T-helper 1 cell treated with Interleukin-12 subunit alpha and Interleukin-12 subunit beta and Interleukin-4 antibody, amounts not matched to agents 30 ng/mL and 1 ng/mL, for 36 hours (primary cell): ENCODE data around the gene CD2BP2. TPM values are rescaled to one million over a fixed set of nuclear protein-coding genes. Genes with fewer than 3 reads are reported as not detected.

Source experiments
- intact Hi-C: fragments of 100-400 bp; cut with micrococcal nuclease; formaldehyde crosslinking; loops from one replicate; pipeline ENCODE4 v1.15.1; 2024
- total RNA-seq: library from RNA; stranded (reverse); gene quantifications from 2 replicates; pipeline ENCODE4 v1.2.3, GENCODE V29; 2022

Gene CD2BP2
- total RNA-seq, 1 donor from 2014 or later = 88.8 TPM

DNA sequence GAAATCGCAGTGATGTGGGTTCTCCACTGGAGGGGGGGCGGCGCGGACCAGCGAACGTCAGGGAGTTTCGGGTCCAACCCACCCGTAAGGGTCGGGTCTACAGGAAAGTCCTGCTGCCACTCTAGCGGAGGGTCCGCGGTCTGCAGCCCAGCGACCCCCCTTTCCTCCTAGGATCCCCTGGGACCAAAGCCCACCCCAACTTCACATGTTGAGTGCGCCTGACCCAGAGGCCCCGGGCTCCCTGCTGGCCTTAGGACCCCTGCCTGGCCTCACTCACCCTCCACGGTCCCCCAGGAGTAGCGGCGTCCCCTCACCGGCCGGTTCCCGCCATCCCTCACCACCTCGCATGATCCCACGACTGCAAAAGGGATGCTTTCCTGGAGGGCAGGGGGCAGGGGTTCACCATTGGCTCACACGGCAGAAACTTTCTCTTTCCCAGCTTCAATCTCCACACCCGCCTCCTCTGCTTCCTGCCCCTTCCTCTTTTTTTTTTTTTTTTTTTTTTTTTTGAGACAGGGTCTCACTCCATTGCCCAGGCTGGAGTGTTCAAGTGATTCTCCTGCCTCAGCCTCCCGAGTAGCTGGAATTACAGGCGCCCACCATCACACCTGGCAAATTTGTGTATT lies 24.2 kb upstream of the CD2BP2 start:
- intact Hi-C loops = loop anchor here (2.0 kb wide), 2 partner anchors 148 to 314 kb away; partner anchors contain the start of genes ALDOA and ZNF768

DNA sequence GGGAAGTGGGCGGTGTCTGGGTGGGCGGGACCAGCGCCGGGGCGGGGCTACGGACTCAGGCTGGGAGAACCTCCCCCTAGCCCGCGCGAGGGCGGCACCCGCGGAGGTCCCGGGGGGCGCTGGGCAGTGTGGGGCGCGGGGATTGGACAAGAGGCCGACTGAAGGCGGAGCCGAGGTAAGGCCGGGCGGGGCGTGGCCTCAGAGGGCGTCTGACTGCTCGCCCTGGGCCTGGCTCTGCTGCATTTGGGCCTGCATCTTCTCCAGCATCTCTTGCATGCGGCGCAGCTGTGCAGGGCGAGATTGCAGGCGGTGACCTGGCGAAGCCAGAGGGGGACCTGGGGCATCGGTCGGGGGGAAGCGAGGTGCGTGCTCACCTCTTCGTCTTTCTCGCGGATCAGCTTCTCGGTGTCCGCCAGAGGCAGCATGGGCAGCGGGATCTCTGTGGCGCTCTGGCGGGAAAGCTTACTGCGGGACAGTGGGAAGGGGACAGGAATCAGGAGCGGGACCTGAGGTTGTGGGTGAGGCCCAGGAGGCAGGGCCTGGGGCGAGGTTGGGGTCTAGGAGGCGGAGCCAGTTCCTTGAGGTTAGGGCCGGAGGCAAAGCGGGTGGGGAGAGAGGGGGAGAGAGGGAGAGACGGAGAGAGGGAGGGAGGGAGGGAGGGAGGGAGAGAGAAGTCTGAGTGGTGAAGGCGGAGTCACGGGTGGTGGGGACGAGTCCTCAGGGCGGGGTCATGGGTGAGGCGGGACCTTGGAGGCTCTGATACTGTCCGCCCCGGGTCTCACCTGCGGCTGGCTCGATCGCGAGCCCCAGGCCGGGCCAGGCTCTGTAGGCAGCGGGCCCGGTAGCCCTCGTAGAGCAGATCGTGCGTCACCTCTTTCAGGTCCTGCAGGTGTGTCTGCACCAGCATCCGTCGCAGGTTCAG lies 23.4 kb upstream of the CD2BP2 start:
- intact Hi-C loops = loop anchor here (1.0 to 2.0 kb wide), 7 partner anchors 8 to 314 kb away; partner anchors contain the start of genes ALDOA, CD2BP2, FBRS and TBC1D10B

DNA sequence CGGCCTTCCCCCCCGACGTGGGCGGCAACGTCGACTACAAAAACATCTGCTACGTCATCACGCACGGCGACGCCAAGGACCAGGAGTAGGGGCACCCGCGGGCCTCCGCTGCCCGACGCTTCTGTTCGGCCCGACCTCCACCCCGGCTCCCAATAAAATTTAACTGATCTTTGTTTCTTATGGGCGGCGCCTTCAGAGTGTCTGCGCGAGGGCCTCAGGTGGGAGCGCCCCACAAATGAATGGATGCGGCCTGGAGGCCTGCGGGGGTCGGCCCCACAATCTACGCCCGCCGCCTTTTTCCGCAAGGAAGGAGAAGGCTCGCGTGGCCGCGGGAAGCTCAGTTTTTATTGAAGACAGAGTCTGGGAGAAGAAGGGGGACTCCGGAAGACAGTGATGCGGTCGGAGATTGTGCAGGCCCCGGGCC lies 22.7 kb upstream of the CD2BP2 start:
- intact Hi-C loops = loop anchor here (1.0 to 2.0 kb wide), 7 partner anchors 8 to 313 kb away; partner anchors contain the start of genes ALDOA, CD2BP2, FBRS and TBC1D10B

DNA sequence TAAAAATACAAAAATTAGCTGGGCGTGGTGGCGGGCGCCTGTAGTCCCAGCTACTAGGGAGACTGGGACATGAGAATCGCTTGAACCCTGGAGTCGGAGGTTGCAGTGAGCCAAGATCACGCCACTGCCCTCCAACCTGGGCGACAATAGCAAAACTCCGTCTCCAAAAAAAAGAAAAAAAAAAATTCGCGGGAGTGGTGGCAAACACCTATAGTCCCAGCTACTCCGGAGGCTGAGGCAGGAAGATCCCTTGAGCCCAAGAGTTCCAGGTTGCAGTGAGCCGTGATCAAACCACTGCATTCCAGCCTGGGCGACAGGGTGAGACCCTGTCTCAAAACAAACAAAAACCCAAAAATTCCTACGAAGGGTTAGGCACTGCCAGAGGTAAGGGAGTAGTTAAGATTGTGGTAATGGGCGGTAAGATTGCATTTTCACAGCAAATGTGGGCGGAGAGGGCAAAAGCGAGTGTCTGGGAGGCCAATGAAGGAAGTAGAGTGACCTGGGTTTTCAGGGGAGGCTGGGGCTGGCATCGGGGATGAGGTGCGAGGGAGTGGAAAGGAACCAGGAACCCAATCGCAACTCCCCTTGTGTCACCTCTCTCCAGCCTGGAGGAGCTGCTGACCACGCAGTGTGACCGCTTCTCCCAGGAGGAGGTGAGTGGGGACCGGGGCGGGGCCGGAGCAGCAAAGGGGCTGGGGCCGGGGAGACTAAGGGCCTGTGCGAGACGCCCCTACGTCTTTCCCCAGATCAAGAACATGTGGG lies 22.1 kb upstream of the CD2BP2 start:
- intact Hi-C loops = no loop called here

DNA sequence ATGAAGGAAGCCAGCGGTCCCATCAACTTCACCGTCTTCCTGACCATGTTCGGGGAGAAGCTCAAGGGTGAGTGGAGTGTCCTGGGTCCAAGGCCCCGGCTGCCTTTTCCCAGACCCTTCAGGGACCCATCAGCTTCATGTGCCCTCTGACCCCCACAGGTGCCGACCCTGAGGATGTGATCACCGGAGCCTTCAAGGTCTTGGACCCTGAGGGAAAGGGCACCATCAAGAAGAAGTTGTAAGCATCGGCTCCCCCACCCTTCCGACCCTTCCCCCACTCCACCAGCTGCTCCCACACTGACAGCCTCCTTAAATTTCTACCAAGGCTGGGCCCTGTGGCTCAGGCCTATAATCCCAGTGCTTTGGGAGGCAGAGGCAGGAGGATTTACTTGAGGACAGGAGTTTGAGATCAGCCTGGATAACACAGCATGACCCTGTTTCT lies 21.4 kb upstream of the CD2BP2 start:
- intact Hi-C loops = no loop called here

- intact Hi-C loops = no loop called here
Observed at GRCh38 chr16:30375864-30376263, 20.8 kb upstream of the CD2BP2 start.

GRCh38 chr16:30374538-30374937 lies 19.4 kb upstream of the CD2BP2 start, which contains the start of gene MYL11:
Gene MYL11, plus strand, starts transcription at chr16:30374802. Its CDS starts 56 bp downstream, at chr16:30374858.
- intact Hi-C loops = no loop called here

DNA sequence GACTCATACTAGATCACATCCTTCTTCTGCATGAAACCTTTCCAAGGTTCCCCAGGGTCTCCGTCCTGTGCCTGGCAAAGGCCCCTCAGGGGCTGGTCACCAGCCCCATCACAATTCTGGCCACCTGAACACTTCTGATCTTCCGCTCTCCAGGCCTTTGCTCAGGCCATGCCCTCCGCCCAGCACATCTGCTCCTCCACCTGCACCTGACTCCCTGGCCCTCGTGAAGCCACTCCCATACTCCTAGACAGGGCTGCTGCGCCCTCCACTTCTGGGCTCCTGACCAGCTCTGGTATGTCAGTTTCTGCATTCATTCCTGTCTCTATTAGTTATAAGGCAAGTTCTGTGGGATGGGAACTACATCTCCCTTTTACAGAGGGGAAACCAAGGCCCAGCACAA lies 17.6 kb upstream of the CD2BP2 start:
- intact Hi-C loops = no loop called here

DNA sequence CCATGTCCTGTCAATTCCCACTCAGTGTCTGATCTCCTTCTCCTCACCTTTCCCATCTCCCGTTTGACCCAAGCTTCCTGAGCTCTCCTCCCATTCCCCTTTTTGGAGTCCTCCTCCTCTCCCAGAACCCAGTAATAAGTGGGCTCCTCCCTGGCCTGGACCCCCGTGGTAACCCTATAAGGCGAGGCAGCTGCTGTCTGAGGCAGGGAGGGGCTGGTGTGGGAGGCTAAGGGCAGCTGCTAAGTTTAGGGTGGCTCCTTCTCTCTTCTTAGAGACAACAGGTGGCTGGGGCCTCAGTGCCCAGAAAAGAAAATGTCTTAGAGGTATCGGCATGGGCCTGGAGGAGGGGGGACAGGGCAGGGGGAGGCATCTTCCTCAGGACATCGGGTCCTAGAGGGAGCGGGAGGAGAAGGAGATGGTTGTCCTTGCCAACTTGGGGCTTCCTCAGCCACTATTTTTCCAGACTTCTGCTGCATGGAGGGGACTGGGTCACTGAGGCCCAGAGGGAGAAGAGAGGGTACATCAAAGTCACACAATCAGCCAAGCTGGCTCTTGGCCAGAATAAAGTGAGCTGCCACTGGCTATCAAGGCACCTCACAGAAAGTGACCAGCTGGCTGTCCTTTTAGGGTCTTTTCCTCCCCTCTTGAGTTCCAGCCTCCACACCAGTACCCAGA lies 17.1 kb upstream of the CD2BP2 start:
- intact Hi-C loops = no loop called here

GRCh38 chr16:30371248-30371816 lies 16.2 kb upstream of the CD2BP2 start:
- intact Hi-C loops = loop anchor here (1.0 to 2.0 kb wide), 6 partner anchors 36 to 375 kb away; partner anchors contain the start of genes ALDOA, INO80E, TBX6 and ZNF771

DNA sequence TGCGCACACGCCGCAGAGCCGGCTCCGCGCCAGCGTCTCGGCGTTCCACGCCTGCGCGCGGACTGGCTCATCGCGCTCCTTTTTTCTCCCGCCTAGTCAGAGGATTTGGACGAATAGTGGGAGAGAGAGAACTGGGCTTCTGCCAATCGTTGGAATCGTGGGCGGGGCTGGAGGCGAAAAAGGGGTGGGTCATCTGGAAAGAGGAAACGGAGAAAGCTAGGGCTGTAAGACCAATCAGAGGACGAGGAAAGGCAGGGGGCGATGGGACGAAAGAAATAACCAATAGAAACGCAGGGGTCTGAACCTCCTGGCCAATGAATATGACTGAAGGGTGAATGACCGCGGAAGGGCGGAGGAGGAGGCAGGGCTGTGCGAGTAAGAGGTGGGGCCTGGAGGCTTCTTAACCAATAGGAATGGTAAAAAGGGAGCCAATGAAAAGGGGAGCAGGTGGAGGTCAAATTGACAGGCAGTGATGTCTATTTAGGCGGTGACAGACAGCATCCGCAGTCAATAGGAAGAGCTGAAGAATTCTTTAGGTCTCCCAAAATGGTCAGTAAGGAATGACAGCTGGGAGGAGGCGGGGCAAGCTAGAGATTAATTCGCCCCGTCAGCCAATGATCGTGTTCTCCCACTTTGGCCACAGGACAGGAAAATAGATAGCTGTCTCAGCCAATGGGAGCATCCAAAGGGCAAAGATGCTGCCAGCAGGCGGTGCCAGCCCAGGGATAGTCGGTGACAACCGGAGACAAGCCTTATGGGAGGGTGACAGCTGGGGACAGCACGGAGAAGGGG lies 15.5 kb upstream of the CD2BP2 start, which contains the start of gene TBC1D10B:
Gene TBC1D10B (minus strand): TSS at position 39 of the 792 bp plus-strand sequence. CDS start 311 bp downstream, outside the sequence.
- intact Hi-C loops = loop anchor here (1.0 to 2.0 kb wide), 13 partner anchors 8 to 374 kb away; partner anchors contain the start of genes ALDOA, CD2BP2, DCTPP1 and FBRS

DNA sequence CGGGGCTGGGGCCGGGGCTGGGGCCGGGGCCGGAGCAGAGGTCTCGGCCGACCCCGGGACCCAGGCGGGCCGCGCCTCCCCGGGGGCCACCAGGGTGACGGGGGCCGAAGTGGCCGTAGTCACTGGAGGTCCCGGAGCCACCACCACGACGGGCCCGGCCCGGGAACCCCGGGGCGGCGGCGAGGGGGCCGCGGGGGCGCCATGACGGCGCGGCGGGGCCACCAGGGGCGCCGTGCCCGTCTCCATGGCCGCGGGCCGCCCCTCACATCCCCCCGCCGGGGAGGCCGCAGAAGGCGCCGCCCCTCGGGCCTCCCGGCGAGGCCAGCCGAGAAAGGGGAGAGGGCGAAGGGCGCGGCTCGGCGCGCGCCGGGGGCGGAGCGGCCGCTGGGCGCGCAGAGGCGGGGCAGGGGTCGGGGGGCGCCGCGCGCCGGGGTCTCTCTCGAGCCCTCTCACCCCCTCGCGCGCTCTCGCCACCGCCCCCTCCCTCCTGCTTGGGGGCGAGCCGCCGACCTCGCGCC lies 14.9 kb upstream of the CD2BP2 start:
- intact Hi-C loops = loop anchor here (1.0 to 2.0 kb wide), 10 partner anchors 8 to 373 kb away; partner anchors contain the start of genes ALDOA, CD2BP2, DCTPP1 and FBRS

DNA sequence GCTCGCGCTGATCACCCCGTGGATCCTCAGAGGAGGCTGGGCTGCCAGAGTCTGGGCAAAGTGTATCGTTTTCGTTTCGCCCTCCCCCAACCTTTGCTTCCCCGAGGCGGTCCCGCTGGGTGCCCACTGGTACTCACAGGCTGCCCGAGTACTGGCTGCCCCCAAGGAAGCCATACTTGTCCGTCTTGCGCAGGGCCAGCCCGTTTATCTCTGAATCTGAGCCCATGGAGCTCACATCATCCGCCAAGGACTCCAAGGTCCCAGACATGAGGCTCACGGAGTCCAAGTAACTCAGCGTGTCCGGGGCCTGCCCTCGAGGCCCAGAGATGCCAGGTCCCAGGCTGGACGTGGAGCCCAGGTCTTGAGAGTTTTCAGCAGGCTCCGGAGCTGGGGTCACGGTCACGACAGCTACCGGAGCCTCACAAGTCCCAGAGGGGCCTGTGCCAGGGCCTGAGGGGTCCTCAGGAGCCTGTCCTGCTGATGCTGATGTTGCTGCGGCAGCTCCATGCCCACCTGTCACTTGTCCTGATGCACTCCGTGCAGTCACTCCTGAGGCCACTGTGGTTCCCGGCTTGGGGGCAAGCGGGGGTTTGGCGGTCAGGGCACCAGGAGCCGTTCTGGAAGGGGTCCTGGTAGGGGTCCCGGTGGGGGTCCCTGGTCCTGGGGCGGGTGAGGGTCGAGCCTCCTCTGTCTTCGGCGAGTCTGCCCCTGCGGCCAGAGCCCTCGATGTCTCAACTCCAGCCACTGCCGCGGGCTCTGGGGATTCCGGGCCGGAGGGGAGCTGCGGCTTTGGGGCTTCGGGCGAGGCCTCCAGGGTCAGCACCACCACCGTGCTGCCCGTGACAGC lies 14.2 kb upstream of the CD2BP2 start:
- intact Hi-C loops = no loop called here

- intact Hi-C loops = no loop called here
Observed at GRCh38 chr16:30368792-30369090, 13.6 kb upstream of the CD2BP2 start.

GRCh38 chr16:30368122-30368791 lies 13.1 kb upstream of the CD2BP2 start:
- intact Hi-C loops = no loop called here

DNA sequence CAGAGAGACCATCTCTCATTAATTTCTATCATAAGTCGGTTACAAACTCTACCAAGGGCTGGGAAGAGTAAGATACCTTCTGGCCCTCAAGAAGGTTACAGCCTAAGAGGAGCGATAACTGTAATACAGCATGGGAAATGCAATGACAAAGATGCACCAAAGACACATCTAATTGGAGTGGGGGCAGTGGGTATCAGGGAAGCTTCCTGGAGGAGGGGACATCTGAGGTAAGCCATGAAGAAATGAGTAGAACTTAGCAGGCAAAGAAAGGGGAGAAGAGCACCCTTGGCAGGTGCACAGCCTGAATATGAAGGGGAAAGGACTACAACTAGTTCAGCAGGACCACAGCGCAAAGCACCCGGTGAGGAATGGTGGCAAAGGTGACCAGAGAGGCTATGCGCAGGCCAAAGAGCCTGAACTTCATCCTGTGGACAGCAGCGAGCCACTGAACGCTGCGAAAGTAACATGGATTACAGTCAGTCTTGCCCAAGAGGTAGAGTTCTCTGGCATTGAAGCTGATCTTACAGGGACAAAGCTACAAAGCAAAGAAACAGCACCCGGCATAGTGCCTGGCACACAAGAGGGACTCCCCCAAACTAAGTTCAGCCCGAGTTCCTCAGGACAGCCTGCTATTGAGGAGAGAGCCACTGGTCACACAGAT lies 12.4 kb upstream of the CD2BP2 start:
- intact Hi-C loops = no loop called here

DNA sequence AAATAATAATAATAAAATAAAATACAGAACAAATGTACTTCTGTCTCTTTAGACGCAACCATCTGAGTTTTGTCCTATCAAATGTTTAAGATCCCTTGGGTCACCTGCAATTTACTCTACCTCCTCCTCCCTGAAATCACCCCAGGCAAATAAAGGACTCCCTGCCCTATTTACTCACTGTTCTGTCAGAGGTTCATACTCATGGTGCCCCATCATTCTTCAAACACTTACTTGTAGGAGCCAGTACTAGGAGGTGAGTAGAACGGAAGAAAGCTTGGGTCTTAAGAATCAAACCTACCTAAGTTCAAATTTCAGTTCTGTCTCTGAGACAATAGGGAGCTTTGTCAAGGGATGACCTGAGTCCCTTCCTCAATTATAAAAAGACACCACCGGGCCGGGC lies 11.4 kb upstream of the CD2BP2 start:
- intact Hi-C loops = no loop called here
